ENCODE measurements around the gene P2RX7. TPM values are rescaled to one million over a fixed set of nuclear protein-coding genes. Genes with fewer than 3 reads are reported as not detected.

P2RX7 gene
- polyA plus RNA-seq, 1 of the 3 experiments (the other 2 are of a cell fraction) = 0.43 TPM

DNA sequence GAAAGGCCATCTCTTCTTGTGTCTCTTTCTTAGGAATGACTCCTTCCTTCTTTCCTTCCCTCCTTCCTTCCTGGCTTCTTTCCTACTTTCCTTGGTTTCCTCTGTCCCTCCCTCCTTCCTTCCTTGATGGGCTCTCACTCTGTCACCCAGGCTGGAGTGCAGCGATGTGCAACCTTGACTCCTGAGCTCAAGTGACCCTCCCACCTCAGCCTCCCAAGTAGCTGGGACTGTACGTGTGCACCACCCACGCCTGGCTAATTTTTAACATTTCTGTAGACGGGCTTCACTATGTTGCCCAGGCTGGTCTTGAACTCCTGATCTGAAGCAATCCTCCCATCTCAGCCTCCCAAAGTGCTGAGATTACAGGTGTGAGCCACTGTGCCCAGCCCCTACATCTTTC is 10.9 kb upstream of the P2RX7 start:
- H3F3A ChIP-seq (replicated peaks; ENCODE audit: insufficient read depth) = no peaks in the 10 kb centered on the region
- H3K9ac ChIP-seq = no peak overlapping the region
- CTCF ChIA-PET = interaction anchor here (0.6 to 3.2 kb wide), 3 partner anchors 11 to 60 kb away, joined by 3 to 11 read pairs (median 6); no protein-coding TSS in a partner anchor
- no peak overlapping the region for H3K27ac ChIP-seq (ENCODE audit: low read depth in 2 of 2, low read length in 1 of 2)
- TF ChIP-seq RAD21 (IDR thresholded peaks at IDR 0.05; ENCODE audit: low read length) (no peak), GATA2 (CRISPR knock-in tag; IDR thresholded peaks at IDR 0.05) (no peak), TEAD4 (IDR thresholded peaks at IDR 0.05; ENCODE audit: borderline replicate concordance, insufficient read depth) (no peak), SMC3 (IDR thresholded peaks at IDR 0.05; ENCODE audit: low read depth, low read length) (no peak), FOXJ3 (CRISPR knock-in tag; IDR thresholded peaks at IDR 0.05) (no peak), NFIC (IDR thresholded peaks at IDR 0.05; ENCODE audit: borderline replicate concordance) (no peak), TAF1 (IDR thresholded peaks at IDR 0.05; ENCODE audit: borderline replicate concordance, low read depth, low read length) (no peak), FOSL2 (IDR thresholded peaks at IDR 0.05; ENCODE audit: borderline replicate concordance, low read depth) (no peak), TCF12 (IDR thresholded peaks at IDR 0.05) (no peak), JUND (IDR thresholded peaks at IDR 0.05) (no peak), MXI1 (IDR thresholded peaks at IDR 0.05; ENCODE audit: low read depth, low read length) (no peak), NRF1 (IDR thresholded peaks at IDR 0.05; ENCODE audit: low read depth, low read length) (no peak), SIN3A (IDR thresholded peaks at IDR 0.05; ENCODE audit: borderline replicate concordance, low read depth, low read length) (no peak), FOXM1 (IDR thresholded peaks at IDR 0.05; ENCODE audit: low read depth) (no peak)
- TF ChIP-seq, protein P1, sequence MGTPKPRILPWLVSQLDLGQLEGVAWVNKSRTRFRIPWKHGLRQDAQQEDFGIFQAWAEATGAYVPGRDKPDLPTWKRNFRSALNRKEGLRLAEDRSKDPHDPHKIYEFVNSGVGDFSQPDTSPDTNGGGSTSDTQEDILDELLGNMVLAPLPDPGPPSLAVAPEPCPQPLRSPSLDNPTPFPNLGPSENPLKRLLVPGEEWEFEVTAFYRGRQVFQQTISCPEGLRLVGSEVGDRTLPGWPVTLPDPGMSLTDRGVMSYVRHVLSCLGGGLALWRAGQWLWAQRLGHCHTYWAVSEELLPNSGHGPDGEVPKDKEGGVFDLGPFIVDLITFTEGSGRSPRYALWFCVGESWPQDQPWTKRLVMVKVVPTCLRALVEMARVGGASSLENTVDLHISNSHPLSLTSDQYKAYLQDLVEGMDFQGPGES (IDR thresholded peaks at IDR 0.05; ENCODE audit: low read depth, low read length) = no peak
- TF ChIP-seq, protein P2, sequence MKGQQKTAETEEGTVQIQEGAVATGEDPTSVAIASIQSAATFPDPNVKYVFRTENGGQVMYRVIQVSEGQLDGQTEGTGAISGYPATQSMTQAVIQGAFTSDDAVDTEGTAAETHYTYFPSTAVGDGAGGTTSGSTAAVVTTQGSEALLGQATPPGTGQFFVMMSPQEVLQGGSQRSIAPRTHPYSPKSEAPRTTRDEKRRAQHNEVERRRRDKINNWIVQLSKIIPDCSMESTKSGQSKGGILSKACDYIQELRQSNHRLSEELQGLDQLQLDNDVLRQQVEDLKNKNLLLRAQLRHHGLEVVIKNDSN (IDR thresholded peaks at IDR 0.05; ENCODE audit: borderline replicate concordance, low read depth) = no peak
- TF ChIP-seq, protein P3, sequence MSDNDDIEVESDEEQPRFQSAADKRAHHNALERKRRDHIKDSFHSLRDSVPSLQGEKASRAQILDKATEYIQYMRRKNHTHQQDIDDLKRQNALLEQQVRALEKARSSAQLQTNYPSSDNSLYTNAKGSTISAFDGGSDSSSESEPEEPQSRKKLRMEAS (IDR thresholded peaks at IDR 0.05; ENCODE audit: low read depth) = no peak
- TF ChIP-seq, protein P4, sequence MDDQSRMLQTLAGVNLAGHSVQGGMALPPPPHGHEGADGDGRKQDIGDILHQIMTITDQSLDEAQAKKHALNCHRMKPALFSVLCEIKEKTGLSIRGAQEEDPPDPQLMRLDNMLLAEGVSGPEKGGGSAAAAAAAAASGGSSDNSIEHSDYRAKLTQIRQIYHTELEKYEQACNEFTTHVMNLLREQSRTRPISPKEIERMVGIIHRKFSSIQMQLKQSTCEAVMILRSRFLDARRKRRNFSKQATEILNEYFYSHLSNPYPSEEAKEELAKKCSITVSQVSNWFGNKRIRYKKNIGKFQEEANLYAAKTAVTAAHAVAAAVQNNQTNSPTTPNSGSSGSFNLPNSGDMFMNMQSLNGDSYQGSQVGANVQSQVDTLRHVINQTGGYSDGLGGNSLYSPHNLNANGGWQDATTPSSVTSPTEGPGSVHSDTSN (IDR thresholded peaks at IDR 0.05) = no peak
- TF ChIP-seq, protein P5, sequence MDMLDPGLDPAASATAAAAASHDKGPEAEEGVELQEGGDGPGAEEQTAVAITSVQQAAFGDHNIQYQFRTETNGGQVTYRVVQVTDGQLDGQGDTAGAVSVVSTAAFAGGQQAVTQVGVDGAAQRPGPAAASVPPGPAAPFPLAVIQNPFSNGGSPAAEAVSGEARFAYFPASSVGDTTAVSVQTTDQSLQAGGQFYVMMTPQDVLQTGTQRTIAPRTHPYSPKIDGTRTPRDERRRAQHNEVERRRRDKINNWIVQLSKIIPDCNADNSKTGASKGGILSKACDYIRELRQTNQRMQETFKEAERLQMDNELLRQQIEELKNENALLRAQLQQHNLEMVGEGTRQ (IDR thresholded peaks at IDR 0.05; ENCODE audit: borderline replicate concordance, low read depth, low read length) = no peak
- H3K36me3 ChIP-seq (replicated peaks in 1 of 2; ENCODE audit: control insufficient read depth in 1 of 2, insufficient read depth in 2 of 2, low read length in 1 of 2) = no peaks in the 10 kb centered on the region
- H3K79me2 ChIP-seq (ENCODE audit: insufficient read depth) = no peaks in the 10 kb centered on the region
- POLR2A ChIA-PET = no interaction called here
- no peaks in the 10 kb centered on the region for H3K4me1 ChIP-seq (ENCODE audit: control insufficient read depth in 1 of 2, insufficient read depth in 2 of 2, low read depth in 1 of 2, low read length in 1 of 2)
- H3K9me3 ChIP-seq = no peaks in the 10 kb centered on the region
- DNase-seq = no peak
- H3K4me2 ChIP-seq = no peak overlapping the region
- no peaks in the 10 kb centered on the region for H4K20me1 ChIP-seq (ENCODE audit: insufficient read depth)
- no peaks in the 10 kb centered on the region; the same call in 1 of the 2 replicates for H3K27me3 ChIP-seq (ENCODE audit: insufficient read depth)
- H3K4me3 ChIP-seq (ENCODE audit: low read depth in 2 of 2, low read length in 1 of 2) = no peak overlapping the region
- 61% methylated on average over 4 of the region's 4 CpGs for WGBS (ENCODE audit: low lambda C conversion rate)
- H3K9me2 ChIP-seq = no peaks in the 10 kb centered on the region
- H2AFZ ChIP-seq (ENCODE audit: low read depth) = no peak overlapping the region
